SU-DHL-6 (cell line): Measurements from ENCODE around the gene RAPGEF3.
A peak's percentile ranks its signal among the peaks of the same experiment; 100 is the strongest.

Experiments used
- EZH2phosphoT487 ChIP-seq: fragments of 200-600 bp; sonication (generic), shearing (Covaris generic); conservative IDR thresholded peaks from 2 replicates; pipeline ENCODE4 v1.6.1; 2018; ENCODE audit warnings: mild to moderate bottlenecking, antibody characterized with exemption, low read length, moderate library complexity, mixed read lengths
- TF ChIP-seq, protein P1 (sequence below): fragments of 200-600 bp; sonication (generic); IDR thresholded peaks from one replicate; pipeline ENCODE4 v1.5.1; 2017; ENCODE audit warnings: antibody characterized with exemption, mild to moderate bottlenecking, low read length, moderate library complexity; ENCODE audit not compliant: insufficient read depth, poor library complexity, severe bottlenecking

DNA sequence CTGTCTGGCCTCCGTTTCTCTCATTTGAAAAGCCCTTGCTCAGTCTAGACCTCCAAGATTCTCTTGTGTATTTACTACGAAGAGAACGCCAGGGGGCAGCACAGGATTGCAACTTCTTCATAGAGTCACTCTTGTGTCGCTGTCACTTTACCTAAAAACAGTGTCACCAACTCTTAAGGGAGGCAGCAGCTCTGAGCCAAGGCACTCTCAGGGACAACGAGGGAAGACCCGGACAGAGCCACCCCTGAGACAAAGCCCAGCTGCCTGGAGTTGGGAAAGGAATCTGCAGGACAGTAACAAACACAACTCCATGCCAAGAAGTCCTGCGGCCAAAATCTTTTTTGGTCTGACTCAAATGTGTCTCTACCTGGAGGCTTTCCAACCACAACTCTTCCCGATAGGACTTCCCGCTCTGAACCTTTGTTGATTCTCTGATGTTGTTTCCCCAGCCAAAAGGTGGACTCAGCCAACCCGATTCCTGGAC is 43.2 kb downstream of the RAPGEF3 start:
- TF ChIP-seq, protein P1, sequence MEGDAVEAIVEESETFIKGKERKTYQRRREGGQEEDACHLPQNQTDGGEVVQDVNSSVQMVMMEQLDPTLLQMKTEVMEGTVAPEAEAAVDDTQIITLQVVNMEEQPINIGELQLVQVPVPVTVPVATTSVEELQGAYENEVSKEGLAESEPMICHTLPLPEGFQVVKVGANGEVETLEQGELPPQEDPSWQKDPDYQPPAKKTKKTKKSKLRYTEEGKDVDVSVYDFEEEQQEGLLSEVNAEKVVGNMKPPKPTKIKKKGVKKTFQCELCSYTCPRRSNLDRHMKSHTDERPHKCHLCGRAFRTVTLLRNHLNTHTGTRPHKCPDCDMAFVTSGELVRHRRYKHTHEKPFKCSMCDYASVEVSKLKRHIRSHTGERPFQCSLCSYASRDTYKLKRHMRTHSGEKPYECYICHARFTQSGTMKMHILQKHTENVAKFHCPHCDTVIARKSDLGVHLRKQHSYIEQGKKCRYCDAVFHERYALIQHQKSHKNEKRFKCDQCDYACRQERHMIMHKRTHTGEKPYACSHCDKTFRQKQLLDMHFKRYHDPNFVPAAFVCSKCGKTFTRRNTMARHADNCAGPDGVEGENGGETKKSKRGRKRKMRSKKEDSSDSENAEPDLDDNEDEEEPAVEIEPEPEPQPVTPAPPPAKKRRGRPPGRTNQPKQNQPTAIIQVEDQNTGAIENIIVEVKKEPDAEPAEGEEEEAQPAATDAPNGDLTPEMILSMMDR = peak; percentile 88
- TF ChIP-seq EZH2phosphoT487 = no peak
